Testis (tissue), 2 donors: ENCODE results near the gene PCDHA13.

Experiments used
- POLR2A ChIP-seq: fragments of 450-650 bp; IDR thresholded peaks from one replicate; pipeline ENCODE4 v1.6.1; 2017; ENCODE audit warnings: antibody characterized with exemption, mild to moderate bottlenecking, moderate library complexity
- TF ChIP-seq, protein P1 (sequence below), 3 experiments: fragments of 450-650 bp in 2 of 3; fragments of 200-600 bp in 1 of 3; sonication (generic) in 1 of 3; IDR thresholded peaks; one replicate each; pipeline ENCODE4 v1.5.1; 2016 to 2019; ENCODE audit warnings: antibody characterized with exemption in 3 of 3, mild to moderate bottlenecking in 2 of 3, moderate library complexity in 1 of 3

DNA sequence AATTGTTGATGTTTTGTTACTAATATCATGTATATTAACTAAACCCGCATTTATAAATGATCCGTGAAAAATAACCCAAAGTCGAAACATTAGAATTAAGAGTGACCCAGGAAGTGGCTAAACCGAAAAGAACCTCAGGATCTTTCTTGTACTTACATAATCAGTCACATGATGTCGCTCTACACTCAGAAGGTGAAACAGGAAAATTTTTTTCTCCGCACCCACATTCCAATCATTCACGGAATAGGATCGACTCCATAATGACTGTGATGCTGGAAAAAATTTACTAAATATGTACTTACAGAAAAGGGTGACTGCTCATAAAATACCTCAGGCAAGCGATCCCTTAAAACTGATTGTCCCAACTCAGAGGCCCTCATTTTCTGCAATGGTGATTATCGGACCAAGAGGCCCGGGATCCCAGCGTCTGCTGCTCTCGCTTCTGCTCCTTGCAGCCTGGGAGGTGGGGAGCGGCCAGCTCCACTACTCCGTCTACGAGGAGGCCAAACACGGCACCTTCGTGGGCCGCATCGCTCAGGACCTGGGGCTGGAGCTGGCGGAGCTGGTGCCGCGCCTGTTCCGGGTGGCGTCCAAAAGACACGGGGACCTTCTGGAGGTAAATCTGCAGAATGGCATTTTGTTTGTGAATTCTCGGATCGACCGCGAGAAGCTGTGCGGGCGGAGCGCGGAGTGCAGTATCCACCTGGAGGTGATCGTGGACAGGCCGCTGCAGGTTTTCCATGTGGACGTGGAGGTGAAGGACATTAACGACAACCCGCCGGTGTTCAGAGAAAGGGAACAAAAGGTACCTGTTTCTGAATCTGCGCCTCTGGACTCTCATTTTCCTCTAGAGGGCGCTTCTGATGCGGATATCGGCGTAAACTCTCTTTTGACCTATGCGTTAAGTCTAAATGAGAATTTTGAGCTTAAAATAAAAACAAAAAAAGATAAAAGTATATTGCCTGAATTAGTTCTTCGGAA is 6.5 kb upstream of the PCDHA13 start, which contains the start of gene PCDHA12:
- TF ChIP-seq, protein P1, sequence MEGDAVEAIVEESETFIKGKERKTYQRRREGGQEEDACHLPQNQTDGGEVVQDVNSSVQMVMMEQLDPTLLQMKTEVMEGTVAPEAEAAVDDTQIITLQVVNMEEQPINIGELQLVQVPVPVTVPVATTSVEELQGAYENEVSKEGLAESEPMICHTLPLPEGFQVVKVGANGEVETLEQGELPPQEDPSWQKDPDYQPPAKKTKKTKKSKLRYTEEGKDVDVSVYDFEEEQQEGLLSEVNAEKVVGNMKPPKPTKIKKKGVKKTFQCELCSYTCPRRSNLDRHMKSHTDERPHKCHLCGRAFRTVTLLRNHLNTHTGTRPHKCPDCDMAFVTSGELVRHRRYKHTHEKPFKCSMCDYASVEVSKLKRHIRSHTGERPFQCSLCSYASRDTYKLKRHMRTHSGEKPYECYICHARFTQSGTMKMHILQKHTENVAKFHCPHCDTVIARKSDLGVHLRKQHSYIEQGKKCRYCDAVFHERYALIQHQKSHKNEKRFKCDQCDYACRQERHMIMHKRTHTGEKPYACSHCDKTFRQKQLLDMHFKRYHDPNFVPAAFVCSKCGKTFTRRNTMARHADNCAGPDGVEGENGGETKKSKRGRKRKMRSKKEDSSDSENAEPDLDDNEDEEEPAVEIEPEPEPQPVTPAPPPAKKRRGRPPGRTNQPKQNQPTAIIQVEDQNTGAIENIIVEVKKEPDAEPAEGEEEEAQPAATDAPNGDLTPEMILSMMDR (IDR thresholded peaks at IDR 0.05) = peak in 2 of 3 experiments; percentile 27 to 28
- TF ChIP-seq POLR2A = no peak
